HG02642 (cell line): ENCODE results near the gene SLC9A7.

Experiments used
- ATAC-seq: cut with Tn5 transposase; IDR thresholded peaks from one replicate; pipeline ENCODE4 v1.9.1; 2021; ENCODE audit warnings: mild to moderate bottlenecking; ENCODE audit not compliant: unreplicated experiment, poor library complexity

SLC9A7 gene

GRCh38 chrX:46577221-46578005, 181.5 kb downstream of the SLC9A7 start:
- ATAC-seq = no peak

- ATAC-seq = no peak
Measured at GRCh38 chrX:46576458-46576857, 182.5 kb downstream of the SLC9A7 start.

GRCh38 chrX:46575991-46576392, 182.9 kb downstream of the SLC9A7 start:
- no peak for ATAC-seq

GRCh38 chrX:46575586-46575985, 183.3 kb downstream of the SLC9A7 start:
- ATAC-seq = no peak

GRCh38 chrX:46574774-46575381, 184.0 kb downstream of the SLC9A7 start:
- peak; percentile 26 for ATAC-seq

GRCh38 chrX:46573892-46574773, 184.8 kb downstream of the SLC9A7 start:
- ATAC-seq = peak; percentile 34

GRCh38 chrX:46573331-46573891, 185.5 kb downstream of the SLC9A7 start, which contains the start of gene CHST7:
Gene CHST7 (plus strand): TSS chrX:46573765. CDS start chrX:46573932, 167 bp downstream.
- ATAC-seq = peak; percentile 66

- peak; percentile 35 for ATAC-seq
Measured at GRCh38 chrX:46572340-46572936, 186.5 kb downstream of the SLC9A7 start.

- ATAC-seq = peak; percentile 17
Measured at GRCh38 chrX:46571423-46572339, 187.2 kb downstream of the SLC9A7 start.

- no peak for ATAC-seq
Measured at GRCh38 chrX:46569621-46570020, 189.3 kb downstream of the SLC9A7 start.

- no peak for ATAC-seq
Measured at GRCh38 chrX:46567388-46567787, 191.5 kb downstream of the SLC9A7 start.

- ATAC-seq = peak; percentile 99
Measured at GRCh38 chrX:46561824-46562657, 196.9 kb downstream of the SLC9A7 start.

GRCh38 chrX:46559062-46559461, 199.9 kb downstream of the SLC9A7 start:
- ATAC-seq = no peak

- ATAC-seq = no peak
Measured at GRCh38 chrX:46554942-46555341, 204.0 kb downstream of the SLC9A7 start.

GRCh38 chrX:46553935-46554334, 205.0 kb downstream of the SLC9A7 start:
- no peak for ATAC-seq

- no peak for ATAC-seq
Measured at GRCh38 chrX:46551494-46552128, 207.3 kb downstream of the SLC9A7 start.

GRCh38 chrX:46549914-46550313, 209.0 kb downstream of the SLC9A7 start:
- ATAC-seq = no peak
